T-helper 1 cell treated with Interleukin-12 subunit alpha and Interleukin-12 subunit beta and Interleukin-4 antibody, amounts not matched to agents 30 μg/mL and 1 μg/mL, for 36 hours (primary cell): ENCODE results near the gene ADAMTS4.

Experiments
- H3K27ac Mint-ChIP-seq: one replicate; pipeline ENCODE4 v1.8.0; 2021; ENCODE audit warnings: mild to moderate bottlenecking, mixed read lengths
- H3K27me3 Mint-ChIP-seq: one replicate; pipeline ENCODE4 v1.8.0; 2021; ENCODE audit warnings: low read depth, mixed read lengths
- H3K36me3 Mint-ChIP-seq: one replicate; pipeline ENCODE4 v1.8.0; 2021; ENCODE audit warnings: low read depth, mixed read lengths
- H3K4me1 Mint-ChIP-seq: one replicate; pipeline ENCODE4 v1.8.0; 2021; ENCODE audit warnings: low read depth, mixed read lengths
- H3K4me3 Mint-ChIP-seq: one replicate; pipeline ENCODE4 v1.8.0; 2021; ENCODE audit warnings: mild to moderate bottlenecking, moderate library complexity, mixed read lengths
- H3K9me3 Mint-ChIP-seq: one replicate; pipeline ENCODE4 v1.8.0; 2021; ENCODE audit warnings: mixed read lengths

ADAMTS4 gene

DNA sequence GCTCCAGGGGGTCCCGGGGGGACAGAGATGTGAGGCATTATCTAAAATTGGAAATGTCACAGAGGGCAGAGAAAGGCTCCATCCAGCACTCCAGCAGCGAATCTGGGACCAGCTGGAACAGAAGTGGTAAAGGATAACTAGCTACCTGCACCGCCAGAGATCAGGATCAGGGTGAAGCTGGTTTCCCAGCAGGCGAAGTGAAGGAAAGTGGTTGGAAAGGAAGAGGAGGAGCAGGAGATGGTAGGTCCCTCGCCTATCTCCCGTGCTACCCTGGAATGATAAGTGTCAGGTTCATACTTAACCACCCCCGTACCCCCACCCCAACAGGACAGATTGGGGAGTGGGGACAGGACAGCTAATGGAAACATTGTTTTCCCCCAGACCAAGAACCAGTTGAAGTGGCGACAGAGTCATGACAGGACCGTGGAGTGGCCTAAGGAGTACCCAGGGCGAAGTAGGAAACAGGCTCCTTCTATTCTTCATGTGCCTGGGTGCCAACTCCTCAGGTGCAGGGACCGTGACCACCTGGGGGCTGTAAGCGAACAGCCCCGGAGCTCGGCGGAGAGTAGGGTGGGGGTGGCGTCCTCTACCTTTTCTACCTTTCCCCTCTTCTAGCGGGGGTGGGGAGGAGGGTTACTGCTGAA, 22.3 kb downstream of the ADAMTS4 start:
- no peaks in the 10 kb centered on the region for H3K27me3 Mint-ChIP-seq
- peak overlapping the region; percentile 95 for H3K27ac Mint-ChIP-seq
- peaks cover 54% of the 10 kb centered on the region for H3K4me1 Mint-ChIP-seq
- H3K9me3 Mint-ChIP-seq = no peaks in the 10 kb centered on the region
- H3K36me3 Mint-ChIP-seq = peaks cover 32% of the 10 kb centered on the region
- peak overlapping the region; percentile 95 for H3K4me3 Mint-ChIP-seq

DNA sequence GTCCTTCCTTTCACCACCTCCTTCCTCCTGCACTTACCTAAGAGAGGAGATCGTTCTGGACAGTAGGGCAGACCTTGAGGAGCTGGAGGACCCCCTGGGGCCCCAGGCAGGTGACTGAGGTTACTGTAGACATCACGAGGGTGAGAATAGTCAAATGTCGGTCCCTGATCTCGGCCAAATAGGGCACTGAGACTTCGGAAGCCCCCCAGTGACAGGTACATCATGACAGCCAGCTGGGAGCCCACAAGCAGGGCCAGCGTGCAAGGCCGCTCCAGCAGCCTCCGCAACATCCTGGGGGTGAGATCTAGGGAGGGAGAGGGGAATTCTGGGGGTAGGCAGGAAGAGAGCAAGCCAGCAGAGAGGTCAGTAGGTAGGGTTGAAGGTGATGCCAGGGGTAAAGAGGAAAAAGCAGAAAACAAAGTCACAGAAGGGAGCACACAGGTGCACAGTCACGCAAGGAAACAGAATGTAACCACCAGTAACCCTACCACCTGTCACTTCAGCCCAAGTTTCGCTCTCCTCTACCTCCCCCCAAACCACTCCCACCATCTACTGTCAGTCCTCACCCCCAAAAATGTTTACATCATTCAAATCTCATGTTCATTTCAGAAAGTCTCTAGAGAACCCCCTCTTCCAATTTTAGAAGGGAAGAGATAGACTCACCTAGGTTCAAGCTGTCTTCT, 22.9 kb downstream of the ADAMTS4 start:
- Mint-ChIP-seq H3K4me3 (peak overlapping the region; percentile 95), H3K27ac (peak overlapping the region; percentile 95), H3K27me3 (no peaks in the 10 kb centered on the region), H3K9me3 (no peaks in the 10 kb centered on the region), H3K36me3 (peaks cover 37% of the 10 kb centered on the region), H3K4me1 (peaks cover 49% of the 10 kb centered on the region)

DNA sequence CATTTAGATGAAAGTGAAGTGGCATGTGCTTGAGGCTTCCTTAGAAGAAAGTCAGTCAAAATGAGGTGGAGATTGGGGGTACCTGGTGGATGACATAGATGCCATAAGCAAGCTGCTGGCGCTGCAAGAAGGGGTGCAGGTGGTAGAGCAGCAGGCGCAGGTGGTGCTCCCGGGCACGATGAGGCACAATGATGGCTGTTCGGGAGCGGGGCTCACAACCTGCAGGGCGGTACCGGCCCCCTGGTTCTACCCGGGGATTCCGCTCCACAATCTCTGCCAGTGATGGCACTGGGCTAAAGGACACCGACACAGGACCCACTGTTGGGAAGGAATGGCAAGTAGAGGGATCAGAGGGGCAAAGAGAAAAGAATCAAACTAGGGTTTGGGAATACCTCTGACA, 23.9 kb downstream of the ADAMTS4 start:
- Mint-ChIP-seq H3K4me1 (peaks cover 41% of the 10 kb centered on the region), H3K36me3 (peaks cover 37% of the 10 kb centered on the region), H3K27ac (peak overlapping the region; percentile 43), H3K9me3 (no peaks in the 10 kb centered on the region), H3K4me3 (peak overlapping the region; percentile 37), H3K27me3 (no peaks in the 10 kb centered on the region)

DNA sequence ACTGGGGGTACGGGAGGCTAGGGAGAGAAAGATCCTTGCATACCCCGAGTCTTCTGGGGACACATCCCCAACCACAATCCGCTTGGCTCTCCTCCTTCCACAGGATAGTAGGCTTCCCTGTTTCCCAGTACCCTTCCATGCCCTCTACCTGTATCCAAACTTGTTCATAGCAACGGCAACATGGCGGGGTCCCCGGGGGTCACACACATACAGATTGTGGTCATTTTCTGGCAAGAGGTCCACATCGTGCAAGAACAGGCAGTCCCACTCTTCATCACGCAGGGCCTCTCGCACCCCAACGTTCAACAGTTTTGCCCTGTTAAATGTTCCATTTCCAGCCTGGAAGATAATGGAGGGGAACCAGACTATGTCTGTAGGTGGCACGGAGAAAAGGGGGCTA, 25.1 kb downstream of the ADAMTS4 start:
- peaks cover 38% of the 10 kb centered on the region for H3K4me1 Mint-ChIP-seq
- no peaks in the 10 kb centered on the region for H3K27me3 Mint-ChIP-seq
- no peaks in the 10 kb centered on the region for H3K9me3 Mint-ChIP-seq
- H3K27ac Mint-ChIP-seq = no peak overlapping the region
- peaks cover 37% of the 10 kb centered on the region for H3K36me3 Mint-ChIP-seq
- H3K4me3 Mint-ChIP-seq = no peak overlapping the region

DNA sequence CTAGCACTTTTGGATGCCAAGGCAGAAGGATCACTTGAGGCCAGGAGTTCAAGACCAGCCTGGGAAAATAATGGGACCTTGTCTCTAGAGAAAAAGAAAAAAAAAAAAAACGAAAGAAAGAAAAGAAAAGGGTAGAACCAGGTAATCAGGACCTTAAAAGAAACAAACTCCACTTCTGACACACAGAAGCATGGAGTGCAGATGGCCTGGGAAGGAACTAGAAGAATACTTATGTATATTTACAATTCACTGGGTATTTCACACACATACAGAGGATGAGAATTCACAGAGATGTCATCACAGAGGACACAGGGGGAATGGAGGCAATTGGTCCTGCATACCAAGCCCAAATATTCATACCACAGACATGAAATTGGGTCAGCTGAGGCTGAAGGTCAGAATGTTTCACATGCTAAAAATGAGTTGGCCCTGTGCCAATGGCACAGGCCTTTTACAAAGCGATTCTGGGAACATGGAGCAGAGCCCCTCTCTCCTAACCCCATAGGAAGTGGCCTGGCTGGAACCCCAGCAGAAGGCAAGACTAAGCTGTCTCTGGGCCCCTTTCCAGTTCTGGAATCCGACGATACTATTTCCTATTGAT, 26.0 kb downstream of the ADAMTS4 start:
- peaks cover 38% of the 10 kb centered on the region for H3K4me1 Mint-ChIP-seq
- no peak overlapping the region for H3K4me3 Mint-ChIP-seq
- H3K27me3 Mint-ChIP-seq = no peaks in the 10 kb centered on the region
- H3K36me3 Mint-ChIP-seq = peaks cover 41% of the 10 kb centered on the region
- no peaks in the 10 kb centered on the region for H3K9me3 Mint-ChIP-seq
- H3K27ac Mint-ChIP-seq = peak overlapping the region; percentile 62

DNA sequence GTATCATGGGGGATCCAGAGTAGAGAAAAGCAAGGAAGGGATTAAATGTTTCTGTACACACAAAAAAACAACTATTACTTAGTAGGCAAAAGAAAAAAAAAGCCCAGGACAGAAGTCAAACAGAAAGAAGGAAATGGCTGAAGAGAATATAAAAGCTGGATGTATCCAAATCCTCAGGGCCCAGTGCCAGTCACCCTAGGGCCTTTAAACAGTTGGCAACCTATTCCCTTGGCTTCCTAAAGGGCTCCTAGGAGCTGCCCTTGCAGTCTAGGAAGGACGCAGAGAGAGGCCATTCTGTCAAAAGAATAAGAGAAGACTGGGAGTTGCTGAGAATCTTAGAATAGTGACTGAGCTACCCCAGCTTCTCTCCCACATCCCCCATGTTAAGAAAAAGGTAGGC, 26.5 kb downstream of the ADAMTS4 start:
- H3K4me3 Mint-ChIP-seq = no peak overlapping the region
- H3K36me3 Mint-ChIP-seq = peaks cover 41% of the 10 kb centered on the region
- H3K9me3 Mint-ChIP-seq = no peaks in the 10 kb centered on the region
- H3K27ac Mint-ChIP-seq = peak overlapping the region; percentile 64
- H3K4me1 Mint-ChIP-seq = peaks cover 35% of the 10 kb centered on the region
- H3K27me3 Mint-ChIP-seq = no peaks in the 10 kb centered on the region

DNA sequence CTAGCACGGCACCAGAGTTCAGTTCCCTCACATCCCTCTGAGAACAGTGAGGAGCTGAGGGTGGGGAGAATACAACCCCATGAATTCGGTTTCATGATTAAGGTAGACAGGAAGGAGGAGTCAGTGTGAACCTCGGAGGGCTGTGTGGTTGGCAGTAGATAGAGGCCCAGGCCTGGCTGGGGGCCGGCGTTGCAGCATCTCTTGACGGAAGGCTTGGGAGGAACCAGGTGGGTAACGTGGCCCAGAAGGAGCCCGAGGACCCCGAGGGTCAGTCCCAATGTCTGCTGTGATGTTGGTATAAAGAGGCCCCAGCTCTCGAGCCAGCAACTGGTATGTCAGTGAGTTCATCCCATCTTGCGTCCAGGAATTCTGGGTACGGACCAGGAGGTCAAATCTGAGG, 27.2 kb downstream of the ADAMTS4 start:
- no peaks in the 10 kb centered on the region for H3K9me3 Mint-ChIP-seq
- H3K27ac Mint-ChIP-seq = no peak overlapping the region
- peaks cover 40% of the 10 kb centered on the region for H3K4me1 Mint-ChIP-seq
- no peaks in the 10 kb centered on the region for H3K27me3 Mint-ChIP-seq
- H3K36me3 Mint-ChIP-seq = peaks cover 41% of the 10 kb centered on the region
- H3K4me3 Mint-ChIP-seq = no peak overlapping the region

DNA sequence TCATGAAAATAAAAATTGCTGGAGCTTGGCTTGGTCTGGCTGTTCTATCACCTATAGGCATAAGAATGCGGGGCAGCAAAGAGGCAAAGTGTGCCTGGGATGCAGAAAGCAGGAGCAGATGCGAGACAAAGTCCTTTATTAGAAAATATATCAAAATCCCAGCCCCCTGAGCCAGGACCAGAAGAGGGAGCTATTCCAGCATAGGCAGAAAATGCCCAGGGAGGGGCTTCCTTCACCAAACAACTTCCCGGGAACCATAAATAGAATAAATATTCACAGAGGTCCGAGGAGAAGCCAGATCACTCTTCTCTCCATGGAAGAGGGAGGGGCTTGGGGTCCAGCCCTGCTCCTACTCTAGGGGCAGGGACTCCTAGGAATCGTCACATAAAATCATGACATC, 27.7 kb downstream of the ADAMTS4 start:
- Mint-ChIP-seq H3K9me3 (no peaks in the 10 kb centered on the region), H3K27ac (no peak overlapping the region), H3K4me3 (no peak overlapping the region), H3K36me3 (peaks cover 38% of the 10 kb centered on the region), H3K4me1 (peaks cover 35% of the 10 kb centered on the region), H3K27me3 (no peaks in the 10 kb centered on the region)

DNA sequence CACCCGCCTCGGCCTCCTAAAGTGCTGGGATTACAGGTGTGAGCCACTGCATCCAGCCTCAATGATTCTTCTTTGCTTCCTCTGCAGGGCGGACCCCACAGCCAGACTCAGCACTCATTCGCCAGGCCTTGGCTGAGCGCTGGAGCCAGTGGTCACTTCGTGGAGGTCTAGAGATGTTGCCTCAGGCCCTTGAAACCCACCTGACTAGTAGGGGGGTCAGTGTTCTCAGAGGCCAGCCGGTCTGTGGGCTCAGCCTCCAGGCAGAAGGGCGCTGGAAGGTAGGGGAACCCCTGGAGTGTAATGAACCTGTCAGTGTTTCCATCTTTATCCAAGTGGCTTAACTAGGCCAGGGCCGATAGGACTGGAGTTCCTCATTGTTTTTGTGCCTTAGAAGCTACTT, 29.9 kb downstream of the ADAMTS4 start:
- peaks cover 34% of the 10 kb centered on the region for H3K36me3 Mint-ChIP-seq
- H3K27ac Mint-ChIP-seq = no peak overlapping the region
- H3K4me1 Mint-ChIP-seq = peaks cover 26% of the 10 kb centered on the region
- H3K4me3 Mint-ChIP-seq = peak overlapping the region; percentile 37
- H3K27me3 Mint-ChIP-seq = no peaks in the 10 kb centered on the region
- H3K9me3 Mint-ChIP-seq = no peaks in the 10 kb centered on the region

DNA sequence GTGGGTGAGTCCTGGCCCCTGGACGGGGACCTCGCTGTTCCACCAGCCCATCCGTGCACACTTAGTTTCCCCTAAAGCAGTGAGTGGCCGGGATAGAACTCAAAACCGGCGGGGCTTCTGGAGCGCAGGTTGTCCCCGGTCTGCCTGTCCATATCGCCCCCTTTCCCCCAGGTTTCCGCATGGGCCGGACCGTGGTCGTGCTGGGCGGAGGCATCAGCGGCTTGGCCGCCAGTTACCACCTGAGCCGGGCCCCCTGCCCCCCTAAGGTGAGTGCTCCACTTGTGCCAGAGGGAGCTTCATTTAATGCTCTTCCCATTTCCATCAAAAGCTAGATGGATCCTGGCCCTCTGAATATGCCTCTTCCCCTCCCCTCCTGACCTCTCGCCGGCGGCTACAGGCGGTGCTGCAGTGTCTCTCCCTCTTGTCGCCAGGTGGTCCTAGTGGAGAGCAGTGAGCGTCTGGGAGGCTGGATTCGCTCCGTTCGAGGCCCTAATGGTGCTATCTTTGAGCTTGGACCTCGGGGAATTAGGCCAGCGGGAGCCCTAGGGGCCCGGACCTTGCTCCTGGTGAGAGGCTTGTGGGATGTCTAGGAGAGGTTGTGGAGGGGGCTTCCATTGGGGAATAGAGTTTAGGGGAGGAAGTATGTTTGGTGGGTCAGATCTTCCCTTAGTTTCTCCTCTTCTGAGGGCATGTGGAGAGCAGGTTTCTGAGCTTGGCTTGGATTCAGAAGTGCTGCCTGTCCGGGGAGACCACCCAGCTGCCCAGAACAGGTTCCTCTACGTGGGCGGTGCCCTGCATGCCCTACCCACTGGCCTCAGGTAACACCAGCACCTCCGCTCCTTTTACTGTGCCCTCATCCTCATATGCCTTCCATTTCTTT, 31.9 kb downstream of the ADAMTS4 start:
- Mint-ChIP-seq H3K9me3 (no peaks in the 10 kb centered on the region), H3K27ac (peak overlapping the region; percentile 98), H3K27me3 (no peaks in the 10 kb centered on the region), H3K36me3 (peaks cover 30% of the 10 kb centered on the region), H3K4me3 (peak overlapping the region; percentile 91), H3K4me1 (peaks cover 24% of the 10 kb centered on the region)

DNA sequence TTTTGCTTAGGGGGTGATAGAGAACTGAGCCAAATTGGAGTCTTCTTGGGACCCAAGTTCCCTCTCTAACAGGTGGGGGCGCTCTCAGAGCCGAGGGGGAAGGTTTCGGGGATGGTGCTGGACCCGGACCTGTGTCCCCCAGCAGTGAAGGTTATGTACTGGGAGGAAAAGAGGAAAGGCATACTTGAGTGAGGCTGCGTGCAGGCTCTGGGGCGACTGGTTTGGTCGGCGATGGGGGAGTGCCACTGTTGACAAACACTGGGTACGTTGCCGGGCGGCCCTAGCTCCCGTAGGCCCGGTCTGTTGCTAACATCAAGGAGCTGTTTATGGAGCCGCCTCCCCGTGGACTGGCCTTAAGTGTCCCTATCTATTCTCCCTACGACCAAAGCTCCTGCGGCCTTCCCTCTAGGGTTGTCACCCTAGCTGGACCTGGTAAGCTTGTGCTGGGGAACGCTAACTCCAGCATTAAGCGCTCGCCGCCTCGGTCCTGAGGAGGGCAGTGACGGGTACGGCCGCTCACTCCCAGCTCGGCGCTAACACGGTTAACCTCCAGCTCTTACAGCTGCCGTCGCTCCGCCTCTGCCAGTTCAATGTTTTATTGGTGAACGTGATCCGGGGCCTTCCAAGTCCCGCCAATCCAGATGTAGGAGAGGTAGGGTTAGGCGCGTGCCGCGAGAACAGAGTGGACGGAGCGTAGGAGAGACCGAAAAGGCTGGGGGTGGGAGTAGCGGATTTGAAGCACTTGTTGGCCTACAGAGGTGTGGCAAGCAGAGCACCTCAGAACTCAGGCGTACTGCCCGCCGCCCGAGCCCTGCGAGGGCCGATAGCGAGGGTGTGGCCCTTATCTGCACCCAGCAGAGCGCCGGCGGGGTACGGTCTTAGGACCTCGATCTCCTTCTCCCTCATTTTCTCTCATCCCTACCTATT, 32.8 kb downstream of the ADAMTS4 start, which contains the start of gene PPOX:
Gene PPOX (plus strand): TSS at position 685 of the 927 bp plus-strand sequence. CDS start 422 bp downstream, outside the sequence.
- Mint-ChIP-seq H3K27me3 (no peaks in the 10 kb centered on the region), H3K27ac (peak within 1 kb of the TSS; percentile 98), H3K36me3 (peaks cover 29% of the 10 kb centered on the region), H3K4me1 (peaks cover 31% of the 10 kb centered on the region), H3K4me3 (peak within 1 kb of the TSS; percentile 91), H3K9me3 (no peaks in the 10 kb centered on the region)

DNA sequence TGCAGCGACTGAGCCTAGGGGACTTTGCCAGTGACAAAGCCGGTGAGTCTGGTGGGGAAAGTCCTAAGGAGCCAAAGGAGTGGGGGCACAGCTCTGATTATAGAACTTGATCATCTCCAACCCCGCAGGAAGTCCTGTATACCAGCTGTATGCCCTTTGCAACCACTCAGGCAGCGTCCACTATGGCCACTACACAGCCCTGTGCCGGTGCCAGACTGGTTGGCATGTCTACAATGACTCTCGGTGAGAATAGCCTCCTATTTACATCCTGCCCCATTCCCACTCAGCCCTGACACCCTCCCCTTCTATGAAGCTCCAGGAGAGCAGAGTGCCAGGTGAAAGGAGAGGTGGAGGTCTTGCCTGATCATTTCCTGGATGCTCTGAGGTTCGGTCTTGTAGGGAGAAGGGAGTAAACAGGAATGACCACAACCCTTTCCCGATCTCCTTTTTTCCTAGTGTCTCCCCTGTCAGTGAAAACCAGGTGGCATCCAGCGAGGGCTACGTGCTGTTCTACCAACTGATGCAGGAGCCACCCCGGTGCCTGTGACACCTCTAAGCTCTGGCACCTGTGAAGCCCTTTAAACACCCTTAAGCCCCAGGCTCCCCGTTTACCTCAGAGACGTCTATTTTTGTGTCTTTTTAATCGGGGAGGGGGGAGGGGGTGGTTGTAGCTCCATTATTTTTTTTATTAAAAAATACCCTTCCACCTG, 33.8 kb downstream of the ADAMTS4 start:
- Mint-ChIP-seq H3K36me3 (peaks cover 25% of the 10 kb centered on the region), H3K4me1 (peaks cover 36% of the 10 kb centered on the region)

DNA sequence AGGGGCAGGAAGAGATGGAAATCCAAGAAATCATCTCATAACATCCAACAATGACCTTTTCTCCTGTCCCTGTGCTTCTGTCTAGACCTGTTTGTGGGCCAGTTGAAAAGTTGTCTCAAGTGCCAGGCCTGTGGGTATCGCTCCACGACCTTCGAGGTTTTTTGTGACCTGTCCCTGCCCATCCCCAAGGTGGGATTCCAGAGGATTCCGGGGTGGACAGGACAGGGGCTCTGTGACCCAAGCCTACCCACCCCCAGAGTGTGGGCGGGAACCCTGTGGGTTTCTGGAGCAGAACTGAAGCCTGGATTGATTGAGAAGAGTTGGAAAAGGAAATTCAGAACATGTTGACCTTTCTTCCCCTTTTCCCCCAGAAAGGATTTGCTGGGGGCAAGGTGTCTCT, 35.1 kb downstream of the ADAMTS4 start:
- peak overlapping the region; percentile 29 for H3K27ac Mint-ChIP-seq
- H3K36me3 Mint-ChIP-seq = peaks cover 29% of the 10 kb centered on the region
- H3K4me3 Mint-ChIP-seq = no peak overlapping the region
- peaks cover 42% of the 10 kb centered on the region for H3K4me1 Mint-ChIP-seq
- no peaks in the 10 kb centered on the region for H3K27me3 Mint-ChIP-seq
- no peaks in the 10 kb centered on the region for H3K9me3 Mint-ChIP-seq

More for the DNA sequence above, 33.8 kb downstream of the ADAMTS4 start:
- Mint-ChIP-seq H3K9me3 (no peaks in the 10 kb centered on the region), H3K27ac (peak overlapping the region; percentile 98), H3K27me3 (no peaks in the 10 kb centered on the region), H3K4me3 (peak overlapping the region; percentile 61)
